ENCODE results near the gene CASD1.

CASD1 gene

DNA sequence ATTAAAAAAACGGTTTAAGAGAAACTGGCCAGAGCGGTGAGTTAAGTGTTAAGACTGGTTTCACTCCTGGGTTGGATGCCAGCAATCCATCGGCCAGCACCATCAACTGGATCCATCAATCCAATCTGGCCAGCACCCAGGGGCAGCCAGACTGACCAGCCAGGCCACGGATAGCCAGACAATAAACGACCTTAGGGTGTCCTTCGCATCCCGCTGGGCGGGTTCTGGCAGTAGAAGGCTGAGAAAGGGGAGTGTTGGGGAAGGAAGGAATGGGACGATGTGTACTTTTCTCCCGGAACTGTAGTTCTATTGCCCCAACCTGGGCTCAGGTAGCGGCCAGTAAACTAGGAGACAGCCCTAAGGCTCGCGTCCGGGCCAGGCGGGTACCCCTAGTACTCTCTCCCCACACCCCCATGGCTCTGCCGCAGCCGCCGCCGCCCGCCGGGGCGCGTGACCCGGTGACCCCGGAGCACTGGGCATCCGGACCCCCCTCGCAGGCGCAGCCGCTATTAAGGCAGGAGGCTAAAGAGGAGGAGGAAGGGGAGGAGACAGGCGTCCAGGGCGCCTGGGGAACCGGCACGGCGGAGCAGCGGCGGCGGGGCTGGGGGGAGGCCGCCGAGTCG is at the start of gene CASD1:
Gene CASD1 (plus strand): TSS at position 546 of the 623 bp plus-strand sequence. CDS start 276 bp downstream, outside the sequence.
- peak; percentile 42 to 56 for DNase-seq (ENCODE audit: low spot score in 2 of 2)
- Mint-ChIP-seq H3K9me3 (no peaks in the 10 kb centered on the region), H3K4me3 (no peak within 1 kb of the TSS), H3K27me3 (no peaks in the 10 kb centered on the region), H3K36me3 (ENCODE audit: insufficient read depth) (peaks cover 9% of the 10 kb centered on the region), H3K27ac (ENCODE audit: low read depth) (peak within 1 kb of the TSS; percentile 89), H3K4me1 (peaks cover 31% of the 10 kb centered on the region)
- peak; percentile 66 for ATAC-seq (replicated peaks; ENCODE audit: extremely low read depth, poor library complexity, severe bottlenecking)

DNA sequence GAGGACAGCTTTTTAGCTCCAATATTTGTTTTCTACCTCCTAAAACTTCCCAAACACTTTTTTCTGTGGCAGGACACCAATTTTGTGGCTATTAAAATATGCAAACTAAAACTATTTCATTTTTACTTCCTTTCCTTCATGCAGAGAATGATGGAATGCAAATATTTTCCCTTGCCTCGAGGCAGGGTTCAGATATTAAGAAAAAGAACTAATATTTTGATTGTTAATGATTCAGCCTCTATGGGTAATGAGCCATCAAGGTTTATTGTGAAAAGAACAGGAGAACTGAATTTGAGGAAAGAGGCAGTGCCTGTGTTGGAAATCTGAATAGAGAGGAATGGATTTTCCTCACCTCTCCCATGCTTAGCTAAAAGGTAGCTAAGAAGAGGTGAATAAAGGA is 43.1 kb upstream of the CASD1 start:
- H3K9me3 Mint-ChIP-seq: no peaks in the 10 kb centered on the region
- ATAC-seq (replicated peaks; ENCODE audit: extremely low read depth, poor library complexity, severe bottlenecking) (no peak), DNase-seq (ENCODE audit: low spot score in 2 of 2) (no peak)
- H3K4me3 Mint-ChIP-seq: no peak overlapping the region
- H3K4me1 Mint-ChIP-seq: no peaks in the 10 kb centered on the region
- H3K36me3 Mint-ChIP-seq (ENCODE audit: insufficient read depth): peaks cover 2% of the 10 kb centered on the region
- H3K27ac Mint-ChIP-seq (ENCODE audit: low read depth): no peak overlapping the region
- H3K27me3 Mint-ChIP-seq: peaks cover 9% of the 10 kb centered on the region

DNA sequence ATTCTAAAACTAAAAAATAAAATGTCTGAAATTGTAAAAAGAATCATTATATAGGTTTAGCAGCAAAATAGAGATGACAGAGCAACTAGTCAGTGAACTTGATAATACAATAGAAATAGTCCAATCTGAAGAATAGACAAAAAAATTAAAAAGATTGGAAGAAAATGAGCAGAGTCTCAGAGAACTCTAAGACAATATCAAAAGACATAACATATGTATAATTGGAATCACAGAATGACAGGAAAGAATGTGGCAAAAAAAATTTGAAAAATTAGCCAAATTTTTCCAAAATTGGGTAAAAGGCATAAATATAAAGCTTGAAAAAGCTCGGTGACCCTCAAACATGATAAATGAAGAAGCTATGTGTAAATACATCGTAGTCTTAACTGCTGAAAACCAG is 38.0 kb upstream of the CASD1 start:
- ATAC-seq (replicated peaks; ENCODE audit: extremely low read depth, poor library complexity, severe bottlenecking): no peak
- Mint-ChIP-seq H3K4me1 (no peaks in the 10 kb centered on the region), H3K4me3 (no peak overlapping the region), H3K27me3 (peaks cover 14% of the 10 kb centered on the region), H3K9me3 (no peaks in the 10 kb centered on the region), H3K36me3 (ENCODE audit: insufficient read depth) (peaks cover 2% of the 10 kb centered on the region), H3K27ac (ENCODE audit: low read depth) (no peak overlapping the region)
- no peak for DNase-seq (ENCODE audit: low spot score in 2 of 2)

DNA sequence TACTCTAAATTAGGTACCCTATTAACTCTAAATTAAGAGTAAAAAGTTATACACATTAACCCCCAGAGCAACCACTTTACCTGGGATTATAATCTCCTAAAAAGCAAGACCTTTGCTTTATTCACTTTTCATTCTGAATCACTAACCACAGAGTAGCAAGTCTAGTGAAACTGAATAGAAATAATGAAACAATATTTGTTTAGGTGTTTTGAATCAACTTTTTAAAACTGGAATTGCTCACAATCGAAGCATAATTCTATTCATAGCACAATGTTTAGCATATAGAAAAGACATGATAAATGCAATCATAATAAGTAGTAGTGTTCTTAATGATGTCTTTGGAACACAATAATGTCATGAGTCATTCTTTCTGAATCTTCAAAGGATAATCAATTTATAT is 37.0 kb upstream of the CASD1 start:
- no peak for DNase-seq (ENCODE audit: low spot score in 2 of 2)
- Mint-ChIP-seq H3K36me3 (ENCODE audit: insufficient read depth) (peaks cover 2% of the 10 kb centered on the region), H3K4me3 (no peak overlapping the region), H3K4me1 (no peaks in the 10 kb centered on the region), H3K27ac (ENCODE audit: low read depth) (no peak overlapping the region), H3K27me3 (peaks cover 18% of the 10 kb centered on the region), H3K9me3 (no peaks in the 10 kb centered on the region)
- no peak for ATAC-seq (replicated peaks; ENCODE audit: extremely low read depth, poor library complexity, severe bottlenecking)

DNA sequence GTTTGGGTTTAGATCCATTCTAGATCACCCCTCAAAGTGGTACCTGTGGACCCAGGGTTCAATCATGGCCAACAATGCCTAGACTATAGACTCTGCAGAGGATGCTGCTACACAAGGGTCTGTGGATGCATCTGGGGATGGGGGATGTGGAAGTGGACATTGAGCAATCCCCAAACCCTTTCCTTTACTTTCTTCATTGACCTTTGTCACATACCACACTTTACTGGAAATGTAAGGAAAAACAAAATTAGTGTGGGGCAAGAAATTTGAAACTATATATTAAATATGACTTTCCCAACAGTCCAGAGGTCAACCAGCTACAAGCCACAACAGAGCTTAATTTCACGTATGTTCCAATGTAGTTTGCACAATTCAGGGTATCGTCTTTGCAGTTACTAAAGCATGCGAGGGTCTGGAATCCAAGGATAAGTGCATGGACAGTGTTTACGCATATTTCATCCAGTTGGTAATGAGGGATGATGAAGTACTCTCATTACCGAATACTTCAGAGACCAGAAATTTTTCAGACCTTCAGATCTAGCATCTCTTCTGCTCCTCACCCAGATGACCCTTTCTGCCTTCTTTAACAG is 33.3 kb upstream of the CASD1 start:
- no peak overlapping the region for H3K27ac Mint-ChIP-seq (ENCODE audit: low read depth)

DNA sequence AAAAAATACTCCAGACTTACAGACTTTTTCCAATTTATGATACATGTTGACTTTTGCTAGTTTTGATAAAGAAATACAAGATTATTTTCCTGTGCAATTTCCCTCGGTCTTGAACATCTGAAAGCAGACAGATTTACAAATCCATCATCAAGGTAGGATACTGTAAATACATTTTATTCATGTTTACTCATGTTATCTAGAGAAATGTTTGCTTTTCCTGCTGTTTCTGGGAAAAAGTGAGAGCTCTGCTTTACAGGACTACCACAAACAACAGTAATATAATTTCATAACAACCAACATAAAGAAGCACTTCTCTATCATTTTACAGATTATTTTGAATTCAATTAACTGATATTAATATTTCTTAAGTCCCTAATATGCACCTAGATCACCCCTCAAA is 31.7 kb upstream of the CASD1 start:
- peaks cover 29% of the 10 kb centered on the region for H3K27me3 Mint-ChIP-seq
- no peak for DNase-seq (ENCODE audit: low spot score in 2 of 2)
- H3K36me3 Mint-ChIP-seq (ENCODE audit: insufficient read depth): no peaks in the 10 kb centered on the region
- H3K9me3 Mint-ChIP-seq: no peaks in the 10 kb centered on the region
- no peaks in the 10 kb centered on the region for H3K4me1 Mint-ChIP-seq
- no peak overlapping the region for H3K4me3 Mint-ChIP-seq
- ATAC-seq (replicated peaks; ENCODE audit: extremely low read depth, poor library complexity, severe bottlenecking): no peak
- H3K27ac Mint-ChIP-seq (ENCODE audit: low read depth): no peak overlapping the region

More for the DNA sequence above, 33.3 kb upstream of the CASD1 start:
- ATAC-seq (replicated peaks; ENCODE audit: extremely low read depth, poor library complexity, severe bottlenecking): no peak
- Mint-ChIP-seq H3K36me3 (ENCODE audit: insufficient read depth) (no peaks in the 10 kb centered on the region), H3K4me1 (no peaks in the 10 kb centered on the region), H3K9me3 (no peaks in the 10 kb centered on the region), H3K27me3 (peaks cover 28% of the 10 kb centered on the region), H3K4me3 (no peak overlapping the region)
- DNase-seq (ENCODE audit: low spot score in 2 of 2): no peak

DNA sequence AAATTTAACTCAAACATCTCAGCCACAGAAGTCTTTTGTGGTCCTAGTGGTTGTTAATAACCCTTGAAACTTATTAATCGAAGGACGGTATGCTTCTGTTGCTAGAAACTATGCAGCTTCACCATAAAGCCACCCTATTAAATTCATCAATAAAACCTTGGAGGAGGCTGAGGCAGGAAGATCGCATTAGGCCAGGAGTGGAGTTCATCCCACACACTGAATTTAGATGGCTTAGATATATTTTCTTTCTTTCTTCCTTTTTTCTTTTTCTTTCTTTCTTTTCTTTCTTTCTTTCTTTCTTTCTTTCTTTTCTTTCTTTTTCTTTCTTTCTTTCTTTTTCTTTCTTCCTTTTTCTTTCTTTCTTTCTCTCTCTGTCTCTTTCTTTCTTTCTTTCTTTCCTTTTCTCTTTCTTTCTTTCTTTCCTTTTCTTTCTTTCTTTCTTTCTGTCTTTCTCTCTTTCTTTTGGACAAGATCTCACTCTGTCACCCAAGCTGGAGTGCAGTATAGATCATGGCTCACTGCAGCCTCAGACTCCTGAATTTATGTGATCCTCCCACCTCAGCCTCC is 30.9 kb upstream of the CASD1 start:
- DNase-seq (ENCODE audit: low spot score in 2 of 2) (no peak), ATAC-seq (replicated peaks; ENCODE audit: extremely low read depth, poor library complexity, severe bottlenecking) (no peak)
- Mint-ChIP-seq H3K27ac (ENCODE audit: low read depth) (no peak overlapping the region), H3K4me1 (no peaks in the 10 kb centered on the region), H3K9me3 (no peaks in the 10 kb centered on the region), H3K36me3 (ENCODE audit: insufficient read depth) (no peaks in the 10 kb centered on the region), H3K4me3 (no peak overlapping the region), H3K27me3 (peaks cover 38% of the 10 kb centered on the region)

DNA sequence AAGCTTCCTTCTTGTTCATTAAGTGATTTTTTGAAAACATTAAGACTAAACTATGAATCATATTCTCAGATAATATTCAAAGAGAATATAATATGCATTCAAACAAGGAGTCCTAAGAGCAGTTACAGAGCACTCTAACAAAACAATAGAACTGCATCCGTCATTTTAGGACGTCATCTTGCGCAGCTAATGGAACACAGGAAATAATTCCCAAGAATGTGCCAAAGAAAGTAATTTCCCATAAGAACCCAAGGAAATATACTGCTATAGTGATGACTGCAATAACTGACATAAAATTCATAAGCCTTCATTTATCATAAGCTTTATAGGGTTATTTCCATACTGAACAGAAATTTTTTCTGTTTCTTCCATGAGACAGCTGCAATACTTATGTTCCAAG is 28.3 kb upstream of the CASD1 start:
- ATAC-seq (replicated peaks; ENCODE audit: extremely low read depth, poor library complexity, severe bottlenecking) (no peak), DNase-seq (ENCODE audit: low spot score in 2 of 2) (no peak)
- no peaks in the 10 kb centered on the region for H3K9me3 Mint-ChIP-seq
- H3K36me3 Mint-ChIP-seq (ENCODE audit: insufficient read depth): no peaks in the 10 kb centered on the region
- no peak overlapping the region for H3K27ac Mint-ChIP-seq (ENCODE audit: low read depth)
- no peak overlapping the region for H3K4me3 Mint-ChIP-seq
- no peaks in the 10 kb centered on the region for H3K4me1 Mint-ChIP-seq
- H3K27me3 Mint-ChIP-seq: peaks cover 45% of the 10 kb centered on the region

DNA sequence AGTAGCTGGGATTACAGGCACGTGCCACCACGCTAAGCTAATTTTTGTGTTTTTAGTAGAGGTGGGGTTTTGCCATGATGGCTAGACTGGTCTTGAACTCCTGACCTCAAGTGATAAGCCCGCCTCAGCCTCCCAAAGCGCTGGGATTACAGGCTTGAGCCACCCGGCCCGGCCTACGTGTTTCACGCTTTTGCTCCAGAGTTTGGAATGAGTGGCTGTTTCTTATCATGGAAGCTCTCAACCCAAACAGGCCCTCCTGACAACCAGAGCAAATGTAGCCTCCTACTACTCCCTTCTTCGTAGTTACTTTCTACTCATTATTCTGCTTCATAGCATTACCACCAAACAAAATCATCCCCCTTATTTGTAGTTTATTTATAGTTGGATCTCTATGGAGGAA is 26.8 kb upstream of the CASD1 start:
- H3K9me3 Mint-ChIP-seq: no peaks in the 10 kb centered on the region
- H3K36me3 Mint-ChIP-seq (ENCODE audit: insufficient read depth): no peaks in the 10 kb centered on the region
- no peak for DNase-seq (ENCODE audit: low spot score in 2 of 2)
- H3K27ac Mint-ChIP-seq (ENCODE audit: low read depth): no peak overlapping the region
- H3K27me3 Mint-ChIP-seq: peaks cover 53% of the 10 kb centered on the region
- H3K4me3 Mint-ChIP-seq: no peak overlapping the region
- no peak for ATAC-seq (replicated peaks; ENCODE audit: extremely low read depth, poor library complexity, severe bottlenecking)
- H3K4me1 Mint-ChIP-seq: no peaks in the 10 kb centered on the region

DNA sequence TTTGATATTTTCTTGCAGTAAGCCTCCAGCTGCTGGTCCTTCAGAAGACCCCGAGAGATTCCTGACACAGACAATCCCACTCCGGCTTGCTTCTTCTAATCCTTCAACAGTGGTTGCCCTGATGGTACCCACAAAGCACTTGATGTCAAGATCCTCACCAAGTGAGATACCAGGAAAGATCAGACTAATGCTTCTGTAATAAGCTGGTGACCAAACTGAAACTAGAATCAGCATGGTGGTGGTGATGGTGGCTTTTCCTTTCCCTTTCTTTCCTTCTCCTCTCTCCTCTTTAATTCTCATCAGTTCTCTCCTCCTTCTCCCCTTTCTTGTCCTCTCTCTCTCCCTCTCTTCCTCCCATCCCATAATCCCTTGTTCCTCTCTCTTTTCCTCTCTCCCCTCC is 25.8 kb upstream of the CASD1 start:
- no peaks in the 10 kb centered on the region for H3K4me1 Mint-ChIP-seq
- no peaks in the 10 kb centered on the region for H3K36me3 Mint-ChIP-seq (ENCODE audit: insufficient read depth)
- H3K4me3 Mint-ChIP-seq: no peak overlapping the region
- peaks cover 59% of the 10 kb centered on the region for H3K27me3 Mint-ChIP-seq
- no peaks in the 10 kb centered on the region for H3K9me3 Mint-ChIP-seq
- DNase-seq (ENCODE audit: low spot score in 2 of 2) (no peak), ATAC-seq (replicated peaks; ENCODE audit: extremely low read depth, poor library complexity, severe bottlenecking) (no peak)
- no peak overlapping the region for H3K27ac Mint-ChIP-seq (ENCODE audit: low read depth)

DNA sequence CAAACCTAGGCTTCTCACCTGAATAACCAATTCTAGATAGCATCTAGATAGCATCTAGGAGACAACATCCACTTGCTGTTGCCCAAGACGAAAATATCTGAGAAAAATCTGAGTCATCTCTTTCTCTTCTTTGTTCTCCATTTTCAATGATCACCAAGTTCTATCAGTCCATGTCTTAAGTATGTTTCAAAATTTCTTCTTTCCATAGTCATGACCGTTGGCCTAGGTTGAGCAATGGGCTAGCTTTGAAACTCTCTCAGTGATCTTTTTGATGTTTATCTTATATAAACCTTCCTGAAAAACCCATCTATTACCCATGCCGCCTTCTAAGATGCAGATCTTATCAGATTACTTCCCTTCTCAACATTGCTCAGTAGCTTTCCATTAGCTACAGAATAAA is 23.4 kb upstream of the CASD1 start:
- ATAC-seq (replicated peaks; ENCODE audit: extremely low read depth, poor library complexity, severe bottlenecking) (no peak), DNase-seq (ENCODE audit: low spot score in 2 of 2) (no peak)
- Mint-ChIP-seq H3K4me3 (no peak overlapping the region), H3K9me3 (peaks cover under 1% of the 10 kb centered on the region), H3K4me1 (no peaks in the 10 kb centered on the region), H3K27ac (ENCODE audit: low read depth) (no peak overlapping the region), H3K27me3 (peaks cover 63% of the 10 kb centered on the region), H3K36me3 (ENCODE audit: insufficient read depth) (peaks cover 2% of the 10 kb centered on the region)

DNA sequence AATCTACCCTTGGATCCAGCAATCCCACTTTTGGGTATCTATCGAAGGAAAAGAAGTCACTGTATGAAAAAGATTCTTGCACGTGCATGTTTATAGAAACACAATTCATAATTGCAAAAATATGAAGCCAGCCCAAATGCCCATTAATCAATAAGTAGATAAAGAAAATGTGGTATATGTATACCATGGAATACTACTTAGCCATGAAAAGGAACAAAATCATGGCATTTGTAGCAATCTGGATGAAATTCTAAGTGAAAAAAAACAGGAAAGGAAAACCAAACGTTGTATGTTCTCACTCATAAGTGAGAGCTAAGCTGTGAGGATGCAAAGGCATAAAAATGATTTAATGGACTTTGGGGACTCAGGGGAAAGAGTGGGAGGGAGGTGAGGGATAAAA is 18.2 kb upstream of the CASD1 start:
- peaks cover 2% of the 10 kb centered on the region for H3K36me3 Mint-ChIP-seq (ENCODE audit: insufficient read depth)
- H3K27ac Mint-ChIP-seq (ENCODE audit: low read depth): no peak overlapping the region
- H3K4me3 Mint-ChIP-seq: no peak overlapping the region
- no peak for DNase-seq (ENCODE audit: low spot score in 2 of 2)
- H3K27me3 Mint-ChIP-seq: peaks cover 63% of the 10 kb centered on the region
- peaks cover 4% of the 10 kb centered on the region for H3K9me3 Mint-ChIP-seq
- no peak for ATAC-seq (replicated peaks; ENCODE audit: extremely low read depth, poor library complexity, severe bottlenecking)
- H3K4me1 Mint-ChIP-seq: no peaks in the 10 kb centered on the region

DNA sequence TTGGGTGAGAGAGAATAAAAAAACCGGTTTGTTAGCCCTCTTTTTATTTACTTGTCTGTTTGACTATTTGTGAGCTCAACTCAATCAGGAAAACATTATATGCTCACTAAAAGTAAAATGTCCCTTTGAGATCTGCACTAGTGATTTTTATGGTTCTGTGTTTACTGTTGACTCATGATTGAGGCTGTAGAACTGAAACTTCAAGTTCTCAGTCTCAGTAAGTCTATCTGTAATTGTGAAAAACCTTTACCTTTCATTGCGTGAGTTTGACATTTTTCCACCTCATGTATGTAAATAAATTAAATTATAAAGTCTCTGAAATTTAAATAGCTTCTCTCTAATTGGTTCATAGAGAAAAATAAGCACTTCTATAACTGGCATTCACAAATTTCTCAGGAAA is 17.0 kb upstream of the CASD1 start:
- H3K9me3 Mint-ChIP-seq: peaks cover 4% of the 10 kb centered on the region
- no peak overlapping the region for H3K4me3 Mint-ChIP-seq
- no peak for ATAC-seq (replicated peaks; ENCODE audit: extremely low read depth, poor library complexity, severe bottlenecking)
- no peak overlapping the region for H3K27ac Mint-ChIP-seq (ENCODE audit: low read depth)
- H3K27me3 Mint-ChIP-seq: peaks cover 61% of the 10 kb centered on the region
- H3K36me3 Mint-ChIP-seq (ENCODE audit: insufficient read depth): peaks cover 2% of the 10 kb centered on the region
- no peaks in the 10 kb centered on the region for H3K4me1 Mint-ChIP-seq
- no peak for DNase-seq (ENCODE audit: low spot score in 2 of 2)

All from central memory CD8-positive, alpha-beta T cell (primary cell).